AG10803 (cell line): Measurements from ENCODE around the gene CCDC150.
A peak's percentile ranks its signal among the peaks of the same experiment; 100 is the strongest.
"Not testable (repeated sequence)": the region's sequence is repeated elsewhere in the genome, so short reads cannot be mapped to it uniquely, and the experiment has no call there.

Source experiments
- DNase-seq: peaks from one replicate; pipeline ENCODE4 v3.0.0; 2010; ENCODE audit warnings: low read depth
- H3K4me3 ChIP-seq: 2 replicates; pipeline ENCODE4 v1.5.1; 2011; ENCODE audit warnings: mild to moderate bottlenecking, low read length, control low read depth
- TF ChIP-seq, protein P1 (sequence below): conservative IDR thresholded peaks from 2 replicates; pipeline ENCODE4 v1.5.1; 2011; ENCODE audit warnings: mild to moderate bottlenecking, low read length, control low read depth, inconsistent platforms

The CCDC150 gene

DNA sequence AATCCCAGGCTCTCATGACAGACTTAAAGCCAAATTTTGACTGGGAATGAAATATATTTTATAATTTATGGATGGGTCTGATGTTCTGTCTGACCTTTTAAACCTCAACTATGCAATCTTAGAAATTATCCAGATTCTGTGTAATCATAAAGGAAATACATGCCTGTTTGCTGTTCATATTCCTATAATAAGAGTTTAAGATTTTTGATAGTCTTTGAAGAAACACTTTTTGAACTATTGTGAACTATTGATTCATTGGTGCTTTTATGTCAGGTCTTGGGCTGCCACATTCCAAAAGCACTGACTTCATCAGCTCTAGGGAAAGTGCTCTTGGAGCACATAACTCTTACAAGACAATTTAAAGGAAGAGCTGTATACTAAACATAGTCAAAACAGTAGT, 64.2 kb downstream of the CCDC150 start:
- DNase-seq = peak; percentile 48
- TF ChIP-seq, protein P1, sequence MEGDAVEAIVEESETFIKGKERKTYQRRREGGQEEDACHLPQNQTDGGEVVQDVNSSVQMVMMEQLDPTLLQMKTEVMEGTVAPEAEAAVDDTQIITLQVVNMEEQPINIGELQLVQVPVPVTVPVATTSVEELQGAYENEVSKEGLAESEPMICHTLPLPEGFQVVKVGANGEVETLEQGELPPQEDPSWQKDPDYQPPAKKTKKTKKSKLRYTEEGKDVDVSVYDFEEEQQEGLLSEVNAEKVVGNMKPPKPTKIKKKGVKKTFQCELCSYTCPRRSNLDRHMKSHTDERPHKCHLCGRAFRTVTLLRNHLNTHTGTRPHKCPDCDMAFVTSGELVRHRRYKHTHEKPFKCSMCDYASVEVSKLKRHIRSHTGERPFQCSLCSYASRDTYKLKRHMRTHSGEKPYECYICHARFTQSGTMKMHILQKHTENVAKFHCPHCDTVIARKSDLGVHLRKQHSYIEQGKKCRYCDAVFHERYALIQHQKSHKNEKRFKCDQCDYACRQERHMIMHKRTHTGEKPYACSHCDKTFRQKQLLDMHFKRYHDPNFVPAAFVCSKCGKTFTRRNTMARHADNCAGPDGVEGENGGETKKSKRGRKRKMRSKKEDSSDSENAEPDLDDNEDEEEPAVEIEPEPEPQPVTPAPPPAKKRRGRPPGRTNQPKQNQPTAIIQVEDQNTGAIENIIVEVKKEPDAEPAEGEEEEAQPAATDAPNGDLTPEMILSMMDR = no peak
- H3K4me3 ChIP-seq = no peak overlapping the region

DNA sequence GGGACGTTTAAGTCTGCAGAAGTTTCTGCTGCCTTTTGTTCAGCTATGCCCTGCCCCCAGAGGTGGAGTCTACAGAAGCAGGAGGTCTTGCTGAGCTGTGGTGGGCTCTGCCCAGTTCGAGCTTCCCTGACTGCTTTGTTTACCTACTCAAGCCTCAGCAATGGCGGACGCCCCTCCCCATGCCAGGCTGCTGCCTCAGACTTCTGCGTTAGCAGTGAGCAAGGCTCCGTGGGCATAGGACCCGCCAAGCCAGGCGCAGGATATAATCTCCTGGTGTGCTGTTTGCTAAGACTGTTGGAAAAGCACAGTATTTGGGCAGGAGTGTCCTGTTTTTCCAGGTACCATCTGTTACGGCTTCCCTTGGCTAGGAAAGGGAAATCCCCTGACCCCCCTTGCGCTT, 70.5 kb downstream of the CCDC150 start:
- not testable (repeated sequence) for H3K4me3 ChIP-seq, DNase-seq

DNA sequence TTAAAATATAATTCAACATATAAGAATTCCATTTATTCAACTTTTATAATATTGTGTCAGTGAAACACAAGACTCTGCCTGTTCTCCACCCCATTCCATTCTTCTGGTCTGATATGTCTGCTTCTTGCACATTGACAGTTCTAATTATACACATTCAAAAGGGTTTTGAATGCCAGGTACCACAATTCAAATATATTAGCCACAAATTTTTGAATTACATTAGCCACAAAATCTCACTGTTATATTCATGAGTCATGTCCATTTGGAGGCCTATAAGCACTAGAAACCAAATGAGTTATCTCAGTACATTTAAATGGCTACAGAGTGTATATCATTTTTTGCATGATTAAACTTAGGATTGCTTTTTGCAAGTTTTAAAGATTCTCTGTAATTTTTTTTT, 72.1 kb downstream of the CCDC150 start:
- TF ChIP-seq, protein P1 = no peak
- no peak for DNase-seq
- H3K4me3 ChIP-seq = no peak overlapping the region

DNA sequence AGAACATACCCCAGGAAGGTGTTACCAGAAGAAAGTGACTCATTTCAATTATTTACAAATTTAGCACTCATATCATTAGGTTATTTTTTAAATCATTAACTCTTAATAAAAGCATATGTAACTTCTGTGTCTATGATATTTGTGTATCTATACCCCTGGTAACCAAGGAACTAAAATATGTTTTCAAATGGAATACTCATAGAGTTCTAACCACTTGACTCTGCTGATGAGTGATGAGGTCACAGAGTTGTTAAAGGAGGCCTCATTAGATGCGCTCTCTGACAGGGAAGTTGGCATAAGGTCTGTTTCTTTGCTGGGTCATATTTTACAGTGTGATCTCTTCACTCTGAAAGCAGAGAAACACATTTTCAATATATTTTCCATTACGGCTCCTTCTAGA, 73.4 kb downstream of the CCDC150 start:
- DNase-seq = no peak
- H3K4me3 ChIP-seq = no peak overlapping the region
- TF ChIP-seq, protein P1 = no peak

DNA sequence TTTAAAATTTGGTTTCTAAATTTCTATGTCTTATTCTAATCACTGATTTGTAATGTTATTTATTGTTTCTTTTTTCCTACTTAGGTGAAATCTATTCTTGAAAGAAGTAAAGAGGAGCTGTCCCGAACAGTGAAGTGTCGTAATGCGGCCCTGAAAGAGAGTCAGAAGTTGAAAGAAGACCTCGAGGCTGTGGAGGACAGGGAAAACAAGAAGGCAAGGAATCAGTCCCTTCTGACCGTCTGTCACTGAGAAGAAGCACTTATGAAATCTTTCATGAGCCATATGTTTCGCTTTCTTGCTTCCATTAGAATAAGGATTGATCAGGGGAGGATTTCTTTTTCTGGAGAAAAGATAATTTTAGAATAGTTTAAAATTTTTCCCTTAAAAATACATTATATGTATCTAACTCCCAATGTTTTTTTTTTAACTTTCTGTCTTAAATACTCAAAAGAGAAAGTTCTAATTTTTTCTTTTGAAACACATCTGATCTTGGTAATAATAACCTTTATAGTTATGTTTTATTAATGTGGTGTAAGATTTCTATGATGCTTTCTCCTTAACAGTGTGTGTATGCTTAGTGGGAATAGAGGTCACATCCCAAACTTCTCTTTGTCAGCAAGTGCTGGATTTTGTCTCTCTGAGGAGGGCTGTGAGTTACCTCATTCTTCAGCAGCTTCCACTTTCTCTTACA, 79.0 kb downstream of the CCDC150 start:
- peak; percentile 15 for DNase-seq
- H3K4me3 ChIP-seq = no peak overlapping the region; the same call in 1 of the 2 replicates
- TF ChIP-seq, protein P1 = no peak

DNA sequence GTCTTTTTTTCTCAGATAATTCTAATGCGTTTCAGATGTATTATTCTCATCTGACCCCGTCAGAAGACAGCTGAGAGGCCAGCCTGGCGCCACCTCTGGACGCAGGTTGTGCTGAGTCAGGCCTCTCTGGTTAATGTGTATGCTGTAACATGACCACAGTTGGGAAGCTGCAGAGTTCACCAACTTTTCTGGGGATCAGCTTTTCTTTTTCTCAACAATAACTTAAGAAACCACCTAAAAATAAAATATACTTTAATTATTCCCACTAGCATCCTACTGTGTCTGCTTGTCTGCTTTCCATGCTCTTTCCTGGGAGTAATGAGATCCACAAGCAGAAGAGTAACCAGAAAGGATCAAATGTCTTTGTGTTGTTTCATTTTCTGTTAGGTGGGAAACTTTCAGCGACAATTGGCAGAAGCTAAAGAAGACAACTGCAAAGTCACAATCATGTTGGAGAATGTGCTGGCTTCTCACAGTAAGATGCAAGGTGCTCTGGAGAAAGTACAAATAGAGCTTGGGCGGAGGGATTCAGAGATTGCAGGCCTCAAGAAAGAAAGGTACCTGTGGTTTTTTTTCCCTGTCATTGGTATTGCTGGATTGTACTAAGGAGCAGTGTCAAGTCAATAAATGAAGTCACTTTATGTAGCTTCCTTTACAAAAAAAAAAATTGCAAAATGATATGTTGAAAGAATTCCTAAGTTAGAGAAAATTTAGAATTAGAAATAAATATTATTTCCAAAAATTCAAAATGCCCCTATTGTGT, 79.8 kb downstream of the CCDC150 start:
- DNase-seq = peak; percentile 81
- H3K4me3 ChIP-seq = peak overlapping the region; percentile 23
- TF ChIP-seq, protein P1 = peak; percentile 46

DNA sequence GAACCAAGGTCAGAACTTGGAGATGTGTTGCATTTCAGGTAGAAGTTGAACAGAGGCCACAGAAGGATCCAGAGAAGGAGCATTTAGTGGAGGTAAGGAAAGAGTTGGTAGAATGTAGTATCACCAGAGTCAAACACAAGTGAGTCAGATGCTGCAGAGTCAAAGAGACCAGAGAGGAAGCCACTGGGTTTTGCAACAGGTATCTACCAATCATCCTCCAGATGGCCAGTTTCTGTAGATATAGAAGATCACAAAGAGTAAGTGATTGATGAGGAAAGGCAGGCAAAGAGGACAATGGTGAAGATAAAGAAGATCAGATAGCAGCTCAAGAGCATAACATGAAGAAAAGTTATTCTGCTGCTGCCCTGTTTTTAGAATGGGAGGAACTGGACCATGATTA, 84.1 kb downstream of the CCDC150 start:
- TF ChIP-seq, protein P1 = no peak
- H3K4me3 ChIP-seq = no peak overlapping the region
- DNase-seq = no peak
